DND-41 (cell line): Measurements from ENCODE around the gene GRAMD2A.

Experiments
- ATAC-seq: fragments of 200-7000 bp; cut with Tn5 transposase; 3 replicates; pipeline ENCODE4 v1.9.1; 2021; ENCODE audit warnings: low read depth; ENCODE audit not compliant: insufficient read depth
- DNase-seq: peaks from one replicate; pipeline ENCODE4 v3.0.0-alpha.2; 2020
- H2AFZ ChIP-seq: 2 replicates; pipeline ENCODE4 v1.6.0; 2012; ENCODE audit warnings: low read depth, low read length
- H3K27ac ChIP-seq: 2 replicates; pipeline ENCODE4 v1.5.1; 2012; ENCODE audit warnings: low read length, inconsistent platforms
- H3K27me3 ChIP-seq: fragments of 200-600 bp; sonication (generic); 2 replicates; pipeline ENCODE4 v1.6.0; 2012; ENCODE audit warnings: low read length, mild to moderate bottlenecking, inconsistent platforms; ENCODE audit not compliant: insufficient read depth, poor library complexity
- H3K36me3 ChIP-seq: 2 replicates; pipeline ENCODE4 v1.5.1; 2012; ENCODE audit warnings: low read length, inconsistent platforms; ENCODE audit not compliant: insufficient read depth
- H3K4me1 ChIP-seq: 2 replicates; pipeline ENCODE4 v1.5.1; 2012; ENCODE audit warnings: mild to moderate bottlenecking, low read length; ENCODE audit not compliant: insufficient read depth
- H3K4me2 ChIP-seq: 2 replicates; pipeline ENCODE4 v1.6.0; 2012; ENCODE audit warnings: mild to moderate bottlenecking, moderate library complexity, low read length, inconsistent platforms; ENCODE audit not compliant: insufficient read depth
- H3K4me3 ChIP-seq, 2 experiments: fragments of 200-600 bp in 1 of 2; shearing (Covaris generic) in 1 of 2; 2 replicates each; pipeline ENCODE4 v1.5.1; 2012 to 2016; ENCODE audit warnings: inconsistent platforms in 2 of 2, low read length in 2 of 2, mild to moderate bottlenecking in 2 of 2, low read depth in 1 of 2, moderate library complexity in 1 of 2
- H3K79me2 ChIP-seq: 2 replicates; pipeline ENCODE4 v1.6.0; 2012; ENCODE audit warnings: low read length, inconsistent platforms; ENCODE audit not compliant: insufficient read depth
- H3K9ac ChIP-seq: 2 replicates; pipeline ENCODE4 v1.6.0; 2012; ENCODE audit warnings: low read depth, mild to moderate bottlenecking, inconsistent platforms, low read length, moderate library complexity
- H3K9me3 ChIP-seq: 2 replicates; pipeline ENCODE4 v1.5.1; 2012; ENCODE audit warnings: low read length, moderate library complexity, mild to moderate bottlenecking, inconsistent platforms; ENCODE audit not compliant: insufficient read depth, severe bottlenecking
- H4K20me1 ChIP-seq: 2 replicates; pipeline ENCODE4 v1.6.0; 2012; ENCODE audit warnings: low read length; ENCODE audit not compliant: insufficient read depth
- CTCF ChIP-seq: IDR thresholded peaks from 2 replicates; pipeline ENCODE4 v1.5.1; 2012; ENCODE audit warnings: borderline replicate concordance, low read length, moderate library complexity, mild to moderate bottlenecking; ENCODE audit not compliant: poor library complexity, severe bottlenecking; ENCODE audit errors: extremely low read depth
- EZH2 ChIP-seq: IDR thresholded peaks from 3 replicates; pipeline ENCODE4 v1.6.1; 2012; ENCODE audit warnings: borderline replicate concordance, low read depth, mild to moderate bottlenecking, moderate library complexity, low read length, inconsistent platforms; ENCODE audit not compliant: severe bottlenecking

GRAMD2A gene

GRCh38 chr15:72197460-72198355 is at the start of gene GRAMD2A:
Gene GRAMD2A, minus strand, starts transcription at chr15:72197787.
- ATAC-seq (0 out of 3 replicates have a peak, but pooled peaks have one; percentile 6), DNase-seq (no peak)
- Histone ChIP-seq H3K9me3 (no peaks in the 10 kb centered on the region), H3K9ac (no peak within 1 kb of the TSS), H3K4me2 (no peak within 1 kb of the TSS), H2AFZ (no peak within 1 kb of the TSS), H4K20me1 (peaks cover 23% of the 10 kb centered on the region), H3K79me2 (no peaks in the 10 kb centered on the region), H3K4me3 (no peak within 1 kb of the TSS), H3K27me3 (no peaks in the 10 kb centered on the region), H3K4me1 (no peaks in the 10 kb centered on the region), H3K36me3 (peaks cover 48% of the 10 kb centered on the region), H3K27ac (no peak within 1 kb of the TSS)
- TF ChIP-seq CTCF (no peak), EZH2 (no peak)

- no peak for ATAC-seq
- no peak overlapping the region for H3K4me3 ChIP-seq
- H3K4me1 ChIP-seq: peaks cover 9% of the 10 kb centered on the region
- no peaks in the 10 kb centered on the region for H3K9me3 ChIP-seq
- H3K9ac ChIP-seq: no peak overlapping the region
- DNase-seq: no peak
- H2AFZ ChIP-seq: no peak overlapping the region
- H3K79me2 ChIP-seq: no peaks in the 10 kb centered on the region
- no peaks in the 10 kb centered on the region for H4K20me1 ChIP-seq
- H3K4me2 ChIP-seq: no peak overlapping the region
- H3K27me3 ChIP-seq: no peaks in the 10 kb centered on the region
- H3K36me3 ChIP-seq: peaks cover 50% of the 10 kb centered on the region
- TF ChIP-seq CTCF (no peak), EZH2 (no peak)
- H3K27ac ChIP-seq: no peak overlapping the region
These were observed 45.3 kb upstream of the GRAMD2A start for GRCh38 chr15:72242775-72243370.

GRCh38 chr15:72239652-72240051 is 42.1 kb upstream of the GRAMD2A start:
- Histone ChIP-seq H3K79me2 (no peaks in the 10 kb centered on the region), H3K4me2 (no peak overlapping the region), H3K27ac (no peak overlapping the region), H4K20me1 (no peaks in the 10 kb centered on the region), H2AFZ (no peak overlapping the region), H3K9me3 (no peaks in the 10 kb centered on the region), H3K9ac (no peak overlapping the region), H3K36me3 (peaks cover 45% of the 10 kb centered on the region), H3K4me1 (peaks cover 28% of the 10 kb centered on the region), H3K27me3 (no peaks in the 10 kb centered on the region), H3K4me3 (no peak overlapping the region)
- no peak for ATAC-seq
- no peak for TF ChIP-seq CTCF
- TF ChIP-seq EZH2: no peak
- DNase-seq: no peak
